GM19239 (cell line): ENCODE data around the gene ISM1.
"Not testable (repeated sequence)": the region's sequence is repeated elsewhere in the genome, so short reads cannot be mapped to it uniquely, and the experiment has no call there.

Experiments used
- DNase-seq: peaks from one replicate; pipeline ENCODE4 v3.0.0; 2011; ENCODE audit warnings: low spot score; ENCODE audit not compliant: insufficient read length
- FAIRE-seq: peaks from 2 replicates; lab custom pipeline; 2011; peaks lifted over from hg19 to GRCh38; lab: Jason Lieb, UNC

ISM1 gene

GRCh38 chr20:13221313-13221672 lies 219 bp downstream of the ISM1 start:
- DNase-seq (no peak), FAIRE-seq (no peak)

- no peak for FAIRE-seq
- peak; percentile 61 for DNase-seq
Measured at GRCh38 chr20:13221673-13222318, 722 bp downstream of the ISM1 start.

- no peak for FAIRE-seq
- no peak for DNase-seq
Measured at GRCh38 chr20:13222319-13222716, 1.2 kb downstream of the ISM1 start.

- DNase-seq (no peak), FAIRE-seq (no peak)
Measured at GRCh38 chr20:13223736-13224520, 2.9 kb downstream of the ISM1 start.

- FAIRE-seq: no peak
- DNase-seq: no peak
Measured at GRCh38 chr20:13226367-13226766, 5.3 kb downstream of the ISM1 start.

GRCh38 chr20:13228771-13229170 lies 7.7 kb downstream of the ISM1 start:
- no peak for FAIRE-seq

GRCh38 chr20:13229538-13229937 lies 8.5 kb downstream of the ISM1 start:
- DNase-seq (no peak), FAIRE-seq (no peak)

More at GRCh38 chr20:13228771-13229170, 7.7 kb downstream of the ISM1 start:
- DNase-seq: no peak

GRCh38 chr20:13231031-13231752 lies 10.1 kb downstream of the ISM1 start:
- FAIRE-seq: peak; percentile 57
- no peak for DNase-seq

- no peak for DNase-seq
- FAIRE-seq: no peak
Measured at GRCh38 chr20:13232999-13233398, 11.9 kb downstream of the ISM1 start.

GRCh38 chr20:13234961-13235360 lies 13.9 kb downstream of the ISM1 start:
- DNase-seq (no peak), FAIRE-seq (no peak)

- DNase-seq, FAIRE-seq: not testable (repeated sequence)
Measured at GRCh38 chr20:13236360-13236759, 15.3 kb downstream of the ISM1 start.

- no peak for DNase-seq
- no peak for FAIRE-seq
Measured at GRCh38 chr20:13236990-13237720, 16.1 kb downstream of the ISM1 start.

GRCh38 chr20:13238001-13238653 lies 17.1 kb downstream of the ISM1 start:
- DNase-seq (no peak), FAIRE-seq (no peak)

- no peak for DNase-seq
- no peak for FAIRE-seq
Measured at GRCh38 chr20:13243826-13244376, 22.8 kb downstream of the ISM1 start.

- DNase-seq (no peak), FAIRE-seq (no peak)
Measured at GRCh38 chr20:13245250-13245723, 24.2 kb downstream of the ISM1 start.

GRCh38 chr20:13249118-13249797 lies 28.2 kb downstream of the ISM1 start:
- DNase-seq (no peak), FAIRE-seq (no peak)

GRCh38 chr20:13249798-13250170 lies 28.7 kb downstream of the ISM1 start:
- FAIRE-seq (no peak), DNase-seq (no peak)

- FAIRE-seq (no peak), DNase-seq (no peak)
Measured at GRCh38 chr20:13250251-13250650, 29.2 kb downstream of the ISM1 start.
